Measurements from ENCODE around the gene LTBP1.

The LTBP1 gene

DNA sequence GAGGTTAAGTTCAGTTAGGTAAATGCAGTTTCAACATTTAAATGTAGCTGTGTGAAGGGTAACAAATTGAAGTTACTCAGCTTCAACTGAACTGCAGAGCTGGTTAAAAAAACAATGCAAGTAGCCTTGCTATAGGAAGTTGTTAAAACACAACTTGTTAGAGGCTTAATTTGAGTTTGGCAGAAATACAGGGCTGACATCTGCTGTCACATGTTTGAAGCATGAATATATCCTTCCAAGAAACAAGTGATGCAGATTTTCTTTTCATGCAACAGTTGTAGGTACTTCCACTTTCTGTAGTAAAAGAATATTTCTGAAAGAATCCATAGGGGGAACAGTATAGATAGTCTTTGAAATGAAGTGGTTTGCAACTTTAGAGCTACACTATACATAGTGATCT is 321.0 kb downstream of the LTBP1 start:
- TF ChIP-seq, protein P1, sequence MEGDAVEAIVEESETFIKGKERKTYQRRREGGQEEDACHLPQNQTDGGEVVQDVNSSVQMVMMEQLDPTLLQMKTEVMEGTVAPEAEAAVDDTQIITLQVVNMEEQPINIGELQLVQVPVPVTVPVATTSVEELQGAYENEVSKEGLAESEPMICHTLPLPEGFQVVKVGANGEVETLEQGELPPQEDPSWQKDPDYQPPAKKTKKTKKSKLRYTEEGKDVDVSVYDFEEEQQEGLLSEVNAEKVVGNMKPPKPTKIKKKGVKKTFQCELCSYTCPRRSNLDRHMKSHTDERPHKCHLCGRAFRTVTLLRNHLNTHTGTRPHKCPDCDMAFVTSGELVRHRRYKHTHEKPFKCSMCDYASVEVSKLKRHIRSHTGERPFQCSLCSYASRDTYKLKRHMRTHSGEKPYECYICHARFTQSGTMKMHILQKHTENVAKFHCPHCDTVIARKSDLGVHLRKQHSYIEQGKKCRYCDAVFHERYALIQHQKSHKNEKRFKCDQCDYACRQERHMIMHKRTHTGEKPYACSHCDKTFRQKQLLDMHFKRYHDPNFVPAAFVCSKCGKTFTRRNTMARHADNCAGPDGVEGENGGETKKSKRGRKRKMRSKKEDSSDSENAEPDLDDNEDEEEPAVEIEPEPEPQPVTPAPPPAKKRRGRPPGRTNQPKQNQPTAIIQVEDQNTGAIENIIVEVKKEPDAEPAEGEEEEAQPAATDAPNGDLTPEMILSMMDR (conservative IDR thresholded peaks at IDR 0.05; ENCODE audit: low read depth, low read length) = no peak
- no peak overlapping the region for H3K4me3 ChIP-seq (ENCODE audit: low read length)
- no peak for DNase-seq (ENCODE audit: low read depth)

DNA sequence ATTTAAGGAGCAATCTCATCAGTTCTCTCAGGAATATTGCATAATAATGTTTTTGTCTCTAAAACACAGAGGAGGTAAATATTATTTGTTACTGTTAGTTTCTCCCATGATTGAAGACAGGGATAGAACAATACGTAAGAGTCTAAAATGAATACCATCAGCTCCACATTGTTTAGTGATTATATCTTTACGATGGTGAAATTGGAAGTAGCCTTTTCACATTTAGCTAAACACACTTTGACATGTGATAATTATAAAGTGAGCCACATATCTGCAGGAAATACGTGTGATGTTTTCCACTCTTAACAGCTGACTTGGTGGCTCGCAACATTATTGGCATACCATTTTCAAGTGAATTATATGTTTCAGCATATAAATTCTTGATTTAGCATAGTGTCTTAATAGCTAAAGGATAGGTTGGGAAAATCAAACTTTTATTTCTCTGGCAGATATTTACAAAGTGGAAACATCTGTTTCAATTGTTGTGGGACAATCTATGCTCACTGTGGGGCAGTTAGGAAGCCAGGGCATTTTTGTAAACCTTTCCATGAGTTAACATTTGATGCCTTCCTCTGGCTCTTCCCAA is 321.6 kb downstream of the LTBP1 start:
- TF ChIP-seq, protein P1 (conservative IDR thresholded peaks at IDR 0.05; ENCODE audit: low read depth, low read length) = no peak
- DNase-seq (ENCODE audit: low read depth) = no peak
- no peak overlapping the region for H3K4me3 ChIP-seq (ENCODE audit: low read length)

DNA sequence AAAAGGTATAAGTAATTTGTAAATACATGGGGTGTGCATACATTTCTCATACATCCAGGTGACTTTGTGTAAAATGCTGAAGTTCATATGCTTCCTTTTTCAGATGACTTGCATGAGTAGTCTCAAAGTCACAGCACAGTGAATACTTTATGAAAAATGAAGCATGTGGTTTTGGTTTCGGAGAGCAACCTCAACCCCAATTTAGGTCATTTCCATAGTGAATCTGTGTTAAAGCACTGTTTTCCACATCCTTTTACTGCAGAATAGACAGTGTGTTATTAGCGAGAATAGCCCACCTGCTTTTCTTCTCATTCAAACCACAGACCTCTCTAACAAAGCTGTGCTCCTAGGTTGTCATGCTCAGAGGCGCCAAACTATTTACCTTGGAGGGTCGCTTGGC is 325.2 kb downstream of the LTBP1 start:
- H3K4me3 ChIP-seq (ENCODE audit: low read length) = no peak overlapping the region
- no peak for DNase-seq (ENCODE audit: low read depth)
- TF ChIP-seq, protein P1 (conservative IDR thresholded peaks at IDR 0.05; ENCODE audit: low read depth, low read length) = no peak

DNA sequence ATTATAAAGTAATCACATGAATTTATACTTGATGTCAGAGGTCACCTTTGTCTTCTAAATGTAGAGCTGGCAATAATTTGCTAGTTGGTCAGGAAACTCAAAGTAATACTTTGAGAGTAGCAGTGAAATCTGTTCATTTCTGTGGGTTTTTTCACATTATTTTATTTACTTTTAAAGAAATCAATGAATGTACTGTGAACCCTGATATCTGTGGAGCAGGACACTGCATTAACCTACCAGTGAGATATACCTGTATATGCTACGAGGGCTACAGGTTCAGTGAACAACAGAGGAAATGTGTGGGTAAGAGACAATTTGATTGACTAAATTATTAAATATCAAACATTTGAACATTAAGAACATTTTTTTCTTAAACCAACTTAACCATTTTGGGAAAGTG is 326.7 kb downstream of the LTBP1 start:
- no peak overlapping the region for H3K4me3 ChIP-seq (ENCODE audit: low read length)
- TF ChIP-seq, protein P1 (conservative IDR thresholded peaks at IDR 0.05; ENCODE audit: low read depth, low read length) = no peak
- no peak for DNase-seq (ENCODE audit: low read depth)

DNA sequence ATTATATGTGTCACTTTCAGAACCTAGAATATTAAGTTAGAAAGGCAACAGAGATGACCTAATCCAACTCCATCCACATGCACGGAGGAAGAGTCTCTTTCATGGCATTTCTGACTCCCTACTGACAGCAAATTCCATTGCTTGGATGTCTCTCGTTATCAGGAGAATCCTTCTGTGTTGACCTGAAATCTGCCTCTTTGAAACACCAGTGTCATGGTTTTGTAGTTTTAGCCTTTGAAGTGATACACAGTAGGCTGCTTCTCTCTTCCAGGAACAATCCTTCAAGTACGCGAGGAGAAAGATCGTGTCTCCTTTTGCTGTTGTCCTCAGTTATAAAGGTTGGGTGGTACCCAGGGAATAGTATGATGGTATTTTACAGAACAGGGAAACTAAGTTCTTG is 327.8 kb downstream of the LTBP1 start:
- TF ChIP-seq, protein P1 (conservative IDR thresholded peaks at IDR 0.05; ENCODE audit: low read depth, low read length) = no peak
- H3K4me3 ChIP-seq (ENCODE audit: low read length) = no peak overlapping the region
- DNase-seq (ENCODE audit: low read depth) = no peak

DNA sequence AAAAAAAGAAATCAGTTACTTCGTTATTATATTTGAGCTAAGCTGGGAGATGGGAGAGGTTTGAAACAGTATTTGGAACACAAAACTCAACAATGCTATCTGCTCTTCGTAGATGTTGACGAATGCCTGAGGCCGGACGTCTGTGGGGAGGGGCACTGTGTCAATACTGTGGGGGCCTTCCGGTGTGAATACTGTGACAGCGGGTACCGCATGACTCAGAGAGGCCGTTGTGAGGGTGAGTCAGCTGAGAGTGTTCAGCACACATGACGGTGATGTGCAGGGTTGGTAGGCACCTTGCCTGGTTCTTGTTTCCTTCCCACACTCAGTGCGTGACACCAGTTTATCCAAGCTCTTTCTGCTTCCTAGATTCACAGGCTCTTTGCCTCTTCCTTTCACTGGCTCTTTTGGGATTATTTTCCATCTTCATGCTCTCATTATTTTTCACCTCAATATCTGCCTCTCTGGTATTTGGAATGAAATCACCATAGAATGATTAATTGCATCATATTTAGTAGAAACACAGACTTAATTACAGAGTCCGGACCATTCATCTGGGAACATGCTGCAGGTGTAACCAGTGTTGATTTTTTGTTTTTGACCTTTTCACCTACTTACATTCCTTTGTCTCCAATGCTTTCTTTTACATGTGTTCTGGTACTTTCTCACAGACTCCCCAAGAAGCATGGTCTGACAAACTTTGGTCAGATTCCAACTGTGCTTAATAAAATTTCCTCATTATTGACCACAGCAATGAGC is 329.1 kb downstream of the LTBP1 start:
- TF ChIP-seq, protein P1 (conservative IDR thresholded peaks at IDR 0.05; ENCODE audit: low read depth, low read length) = no peak
- no peak overlapping the region for H3K4me3 ChIP-seq (ENCODE audit: low read length)
- peak; percentile 92 for DNase-seq (ENCODE audit: low read depth)

DNA sequence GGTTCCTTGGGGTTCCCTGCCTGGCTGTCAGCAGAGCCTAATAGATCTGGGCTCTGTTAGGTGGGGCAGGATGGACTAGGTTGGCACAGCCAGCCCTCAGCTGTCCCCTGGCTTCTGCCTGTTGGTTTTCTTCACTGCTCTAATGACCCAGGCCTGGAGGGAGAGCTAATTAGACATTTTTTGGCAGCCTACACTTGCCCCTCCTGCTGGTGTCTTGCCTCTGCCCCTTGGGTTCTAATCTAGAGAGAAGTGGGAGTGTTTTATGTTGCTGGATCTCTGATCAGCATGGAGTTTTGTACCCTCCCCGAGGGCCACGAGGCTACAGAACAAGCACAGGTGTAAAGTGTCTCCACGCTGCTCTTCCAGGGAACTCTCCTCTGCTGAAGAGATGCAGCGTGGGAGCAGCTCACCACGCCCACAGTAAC is 330.3 kb downstream of the LTBP1 start:
- H3K4me3 ChIP-seq (ENCODE audit: low read length) = no peak overlapping the region
- TF ChIP-seq, protein P1 (conservative IDR thresholded peaks at IDR 0.05; ENCODE audit: low read depth, low read length) = no peak
- no peak for DNase-seq (ENCODE audit: low read depth)
